Spleen (tissue), 11 donors: ENCODE results near the gene RAB1B. TPM values are rescaled to one million over a fixed set of nuclear protein-coding genes. Genes with fewer than 3 reads are reported as not detected.

ENCODE experiments used
- DNase-seq: peaks from one replicate; pipeline ENCODE4 v3.0.0-alpha.2; 2020
- H3K27ac ChIP-seq, 8 donors: fragments of 200-600 bp; sonication (generic) in 7 of 8; 1 replicate in 4 of 8; 2 replicates in 4 of 8; pipeline versions ENCODE4 v1.5.0 to v1.8.0; 2016 to 2021; ENCODE audit warnings: inconsistent platforms in 4 of 8, mild to moderate bottlenecking in 4 of 8, moderate library complexity in 1 of 8
- H3K27me3 ChIP-seq, 7 donors: fragments of 200-600 bp; sonication (generic) in 6 of 7; replicated peaks in 1 of 7; 1 replicate in 4 of 7; 2 replicates in 3 of 7; pipeline versions ENCODE4 v1.5.0 to v1.8.0; 2016 to 2021; ENCODE audit warnings: inconsistent platforms in 3 of 7, mild to moderate bottlenecking in 1 of 7
- H3K36me3 ChIP-seq, 6 donors: fragments of 200-600 bp; sonication (generic) in 5 of 6; 1 replicate in 4 of 6; 2 replicates in 2 of 6; pipeline versions ENCODE4 v1.5.0 to v1.8.0; 2016 to 2021; ENCODE audit warnings: inconsistent platforms in 2 of 6
- H3K4me1 ChIP-seq, 6 donors: fragments of 200-600 bp; sonication (generic) in 5 of 6; 1 replicate in 3 of 6; 2 replicates in 3 of 6; pipeline versions ENCODE4 v1.5.0 to v1.8.0; 2016 to 2021; ENCODE audit warnings: inconsistent platforms in 3 of 6
- H3K4me3 ChIP-seq, 8 donors: fragments of 200-600 bp; sonication (generic) in 7 of 8; 1 replicate in 4 of 8; 2 replicates in 4 of 8; pipeline versions ENCODE4 v1.5.0 to v1.8.0; 2016 to 2021; ENCODE audit warnings: inconsistent platforms in 4 of 8, mild to moderate bottlenecking in 4 of 8, moderate library complexity in 2 of 8
- H3K9me3 ChIP-seq, 8 donors: fragments of 200-600 bp; sonication (generic) in 7 of 8; 1 replicate in 4 of 8; 2 replicates in 4 of 8; pipeline versions ENCODE4 v1.5.0 to v1.8.0; 2016 to 2021; ENCODE audit warnings: inconsistent platforms in 4 of 8
- POLR2A ChIP-seq, 3 donors: fragments of 450-650 bp; IDR thresholded peaks; one replicate each; pipeline ENCODE4 v1.5.1; 2017; ENCODE audit warnings: antibody characterized with exemption in 3 of 3, mild to moderate bottlenecking in 1 of 3
- POLR2AphosphoS5 ChIP-seq, 3 donors: sonication (generic); formaldehyde crosslinking; IDR thresholded peaks; one replicate each; pipeline ENCODE4 v1.5.1; 2017; ENCODE audit warnings: antibody characterized with exemption in 3 of 3
- whole genome bisulfite sequencing, 5 donors: extraction: QIAGEN DNeasy Blood & Tissue Kit in 3 of 5; methylation state at CpG; one replicate each; pipeline versions ENCODE4 v1.1.5 to v1.1.7; 2013 to 2018; 5-methylcytosine and 5-hydroxymethylcytosine counted together
- intact Hi-C: fragments of 100-400 bp; cut with DNase I; formaldehyde crosslinking; loops from one replicate; pipeline ENCODE4 v1.15.0; 2023; ENCODE audit warnings: low total_unique reads
- polyA plus RNA-seq, 3 donors: library from polyadenylated mRNA; stranded (reverse); fragments of 200-250 nt; gene quantifications; one replicate each; pipeline ENCODE4 v1.2.1, GENCODE V29; 2013
- total RNA-seq, 7 donors: library from RNA; depleted of rRNA in 3 of 7; stranded (reverse); fragments of >200 nt in 3 of 7; fragmentation: NEBNext Ultra II Directional in 4 of 7; extraction: Animal tissue kit (Norgen Biotek cat#: 25700) in 4 of 7; gene quantifications; one replicate each; pipeline versions ENCODE4 v1.1.0 to v1.2.1, GENCODE V29; 2016 to 2021
- TF ChIP-seq, protein P1 (sequence below), 11 experiments: fragments of 200-600 bp in 7 of 11; fragments of 450-650 bp in 4 of 11; sonication (generic) in 4 of 11; IDR thresholded peaks in 8 of 11; conservative IDR thresholded peaks in 3 of 11; 1 replicate in 7 of 11; 2 replicates in 4 of 11; pipeline versions ENCODE4 v1.4.0 to v1.8.0; 2016 to 2021; ENCODE audit warnings: antibody characterized with exemption in 11 of 11, inconsistent platforms in 4 of 11, mild to moderate bottlenecking in 1 of 11
- donor health status: healthy with polysubstance abuse.
- donor health status: DM: no; HTN: no; CAD: no; lungs with moderate emphysema.
- donor health status: DM: no; HTN: no; CAD: no.
- donor health status: Bipolar disorder and iron deficiency.
- donor health status: healthy.
- donor health status: DM: no; HTN: no; CAD: no.
- donor health status: DM: yes; HTN: yes; CAD: no.

RAB1B gene
- total and polyA plus RNA-seq, 10 donors, result 66.8 to 150 (median 116) TPM

DNA sequence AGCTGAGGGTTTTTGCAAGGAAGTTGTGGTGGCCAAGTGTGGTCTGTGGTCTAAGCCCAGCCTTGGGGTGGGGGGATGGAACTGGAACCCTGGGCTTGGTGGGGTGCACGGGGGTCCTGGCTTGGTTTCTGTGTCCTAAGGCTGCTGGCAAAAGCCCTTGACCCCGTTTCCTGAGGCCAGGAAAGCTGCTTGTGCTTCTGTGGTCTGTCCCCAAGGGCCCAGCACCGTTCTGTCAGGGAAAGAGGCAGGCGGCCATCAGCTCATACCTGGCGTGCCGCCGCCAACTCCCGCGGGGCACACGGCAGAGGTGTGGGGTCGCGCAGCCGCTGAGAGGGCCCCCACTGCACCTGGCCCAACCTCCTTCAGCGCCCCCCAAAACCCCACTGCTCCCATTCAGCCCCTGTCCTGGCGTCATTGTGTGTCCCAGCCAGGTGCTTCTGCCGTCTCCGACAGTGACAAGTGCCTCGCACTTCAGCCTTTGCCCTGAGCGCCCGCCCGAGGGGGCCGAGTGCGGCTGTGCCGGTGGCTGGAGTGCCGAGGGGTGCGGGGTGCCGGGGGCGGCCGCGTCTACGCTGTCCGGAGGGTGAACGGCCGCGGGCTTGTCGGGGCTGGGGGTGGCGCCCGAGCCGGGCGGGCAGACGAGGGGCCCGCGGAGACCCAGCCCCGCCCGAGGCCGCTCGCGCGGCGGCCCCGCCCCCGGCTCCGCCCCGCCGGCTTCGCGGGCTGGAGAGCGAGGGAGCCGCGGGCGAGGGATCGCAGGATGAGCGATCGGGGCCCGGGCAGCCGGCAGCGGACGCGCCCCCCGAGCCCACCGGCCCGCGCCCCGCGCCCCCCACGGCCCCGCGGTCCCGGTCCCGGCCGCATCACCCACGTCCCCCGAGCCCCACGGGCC lies 9.3 kb downstream of the RAB1B start, which contains the start of gene CNIH2:
Gene CNIH2 (plus strand): TSS at position 705 of the 892 bp plus-strand sequence. CDS start 282 bp downstream, outside the sequence.
- H3K36me3 ChIP-seq, result peaks cover 0 to 45% (median 41%) of the 10 kb centered on the region in 6 donors
- 3 to 11% (median 5%) methylated on average over 13 to 84 of the region's 84 CpGs for WGBS, 5 donors
- peak; percentile 86 for DNase-seq
- intact Hi-C loops, result no loop called here
- no peaks in the 10 kb centered on the region for H3K9me3 ChIP-seq
- TF ChIP-seq POLR2AphosphoS5 (IDR thresholded peaks at IDR 0.05), result peak in 2 of 3 donors; percentile 60 to 75
- TF ChIP-seq POLR2A (IDR thresholded peaks at IDR 0.05), result no peak
- peaks cover 0 to 17% (median 0%) of the 10 kb centered on the region in 7 donors for H3K27me3 ChIP-seq
- peaks cover 10 to 63% (median 30%) of the 10 kb centered on the region in 6 donors for H3K4me1 ChIP-seq
- H3K4me3 ChIP-seq, result peak within 1 kb of the TSS in 7 of 8 donors; percentile 11 to 65 (median 33)
- peak within 1 kb of the TSS in 5 of 8 donors; percentile 18 to 69 (median 51) for H3K27ac ChIP-seq

DNA sequence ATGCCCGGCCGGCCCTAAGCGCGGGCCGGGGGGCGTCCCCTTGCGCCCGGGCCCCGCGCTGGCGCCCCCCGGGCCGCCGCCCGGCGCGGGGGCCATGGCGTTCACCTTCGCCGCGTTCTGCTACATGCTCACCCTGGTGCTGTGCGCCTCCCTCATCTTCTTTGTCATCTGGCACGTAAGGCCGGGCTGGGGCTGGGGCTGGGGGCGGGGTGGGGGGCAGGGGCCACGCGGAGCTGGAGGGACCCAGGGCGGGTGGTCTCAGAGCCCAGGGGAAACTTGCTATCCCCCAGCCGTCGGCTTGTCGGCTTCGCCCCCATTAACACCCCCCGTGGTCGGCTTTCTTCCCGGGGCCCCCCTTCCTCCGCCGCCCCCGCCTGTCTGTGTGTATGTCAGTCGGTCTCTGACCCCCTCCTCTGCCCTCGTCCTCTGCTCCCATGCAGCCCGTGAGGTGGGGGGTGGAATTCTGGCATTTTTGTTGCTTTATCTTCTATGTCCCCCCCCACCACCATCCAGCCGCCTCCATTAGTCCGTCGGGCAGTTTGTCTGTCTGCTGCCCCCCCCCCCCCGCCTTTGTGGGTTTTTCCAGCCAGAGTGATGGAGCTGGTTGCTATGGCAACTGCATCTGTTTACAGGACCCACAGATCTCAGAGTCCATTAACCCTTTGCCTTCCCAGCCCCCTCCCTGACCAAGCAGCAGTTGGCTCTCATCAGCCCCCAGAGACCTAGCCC lies 10.1 kb downstream of the RAB1B start:
- Histone ChIP-seq H3K9me3 (no peaks in the 10 kb centered on the region), H3K27me3 (peaks cover 0 to 17% (median 0%) of the 10 kb centered on the region in 7 donors), H3K36me3 (peaks cover 0 to 39% (median 33%) of the 10 kb centered on the region in 6 donors), H3K4me1 (peaks cover 10 to 63% (median 31%) of the 10 kb centered on the region in 6 donors), H3K27ac (peak overlapping the region in 1 of 8 donors; percentile 69), H3K4me3 (peak overlapping the region in 2 of 8 donors; percentile 34 to 65)
- intact Hi-C loops, result no loop called here
- WGBS, 5 donors, result 2 to 6% (median 3%) methylated on average over 30 to 45 of the region's 45 CpGs
- DNase-seq, result peak; percentile 77
- TF ChIP-seq, protein P1, sequence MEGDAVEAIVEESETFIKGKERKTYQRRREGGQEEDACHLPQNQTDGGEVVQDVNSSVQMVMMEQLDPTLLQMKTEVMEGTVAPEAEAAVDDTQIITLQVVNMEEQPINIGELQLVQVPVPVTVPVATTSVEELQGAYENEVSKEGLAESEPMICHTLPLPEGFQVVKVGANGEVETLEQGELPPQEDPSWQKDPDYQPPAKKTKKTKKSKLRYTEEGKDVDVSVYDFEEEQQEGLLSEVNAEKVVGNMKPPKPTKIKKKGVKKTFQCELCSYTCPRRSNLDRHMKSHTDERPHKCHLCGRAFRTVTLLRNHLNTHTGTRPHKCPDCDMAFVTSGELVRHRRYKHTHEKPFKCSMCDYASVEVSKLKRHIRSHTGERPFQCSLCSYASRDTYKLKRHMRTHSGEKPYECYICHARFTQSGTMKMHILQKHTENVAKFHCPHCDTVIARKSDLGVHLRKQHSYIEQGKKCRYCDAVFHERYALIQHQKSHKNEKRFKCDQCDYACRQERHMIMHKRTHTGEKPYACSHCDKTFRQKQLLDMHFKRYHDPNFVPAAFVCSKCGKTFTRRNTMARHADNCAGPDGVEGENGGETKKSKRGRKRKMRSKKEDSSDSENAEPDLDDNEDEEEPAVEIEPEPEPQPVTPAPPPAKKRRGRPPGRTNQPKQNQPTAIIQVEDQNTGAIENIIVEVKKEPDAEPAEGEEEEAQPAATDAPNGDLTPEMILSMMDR (IDR thresholded peaks at IDR 0.05 in 8 of 11, conservative IDR thresholded peaks at IDR 0.05 in 3 of 11), result no peak
- TF ChIP-seq POLR2AphosphoS5 (IDR thresholded peaks at IDR 0.05) (no peak), POLR2A (IDR thresholded peaks at IDR 0.05) (no peak)

DNA sequence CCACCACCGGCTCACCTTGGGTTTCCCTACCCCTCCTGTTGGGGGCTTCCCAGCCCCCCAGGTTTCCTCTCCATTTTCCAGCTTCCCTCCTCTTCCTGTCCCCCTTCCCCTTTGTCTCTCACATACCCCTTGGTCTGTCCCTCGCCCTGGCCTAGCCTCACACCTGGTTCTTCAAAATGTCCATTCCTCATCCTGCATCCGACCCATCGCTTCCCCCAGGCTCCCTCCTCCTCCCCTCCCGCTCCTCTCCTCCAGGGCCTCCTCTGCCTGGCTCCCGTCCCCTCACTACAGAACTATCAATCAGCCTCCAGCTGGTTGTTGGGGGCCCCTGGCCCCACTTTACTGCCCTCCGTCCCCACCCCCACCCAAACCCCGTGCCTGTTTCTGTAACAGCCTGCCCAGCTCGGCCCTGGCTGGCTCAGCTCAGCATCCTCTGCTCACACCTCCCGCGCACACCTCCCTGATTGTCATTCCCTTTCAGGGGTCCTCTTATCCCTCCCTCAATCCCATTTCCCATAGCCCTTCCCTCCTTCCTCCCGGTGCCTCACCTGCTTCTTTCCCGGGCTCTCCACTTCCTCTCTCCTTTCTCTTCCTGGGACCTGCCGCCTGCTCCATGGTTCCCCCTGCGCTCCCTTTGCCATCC lies 10.8 kb downstream of the RAB1B start:
- peak; percentile 58 for DNase-seq
- TF ChIP-seq POLR2A (IDR thresholded peaks at IDR 0.05), result no peak
- TF ChIP-seq, protein P1 (IDR thresholded peaks at IDR 0.05 in 8 of 11, conservative IDR thresholded peaks at IDR 0.05 in 3 of 11), result no peak
- TF ChIP-seq POLR2AphosphoS5 (IDR thresholded peaks at IDR 0.05), result no peak
- no peak overlapping the region for H3K4me3 ChIP-seq
- intact Hi-C loops, result no loop called here
- 68 to 81% (median 72%) methylated on average over 15 of the region's 15 CpGs for WGBS, 5 donors
- peaks cover 10 to 60% (median 31%) of the 10 kb centered on the region in 6 donors for H3K4me1 ChIP-seq
- no peak overlapping the region for H3K27ac ChIP-seq
- no peaks in the 10 kb centered on the region for H3K9me3 ChIP-seq
- peaks cover 0 to 17% (median 0%) of the 10 kb centered on the region in 7 donors for H3K27me3 ChIP-seq
- peaks cover 0 to 39% (median 26%) of the 10 kb centered on the region in 6 donors for H3K36me3 ChIP-seq

DNA sequence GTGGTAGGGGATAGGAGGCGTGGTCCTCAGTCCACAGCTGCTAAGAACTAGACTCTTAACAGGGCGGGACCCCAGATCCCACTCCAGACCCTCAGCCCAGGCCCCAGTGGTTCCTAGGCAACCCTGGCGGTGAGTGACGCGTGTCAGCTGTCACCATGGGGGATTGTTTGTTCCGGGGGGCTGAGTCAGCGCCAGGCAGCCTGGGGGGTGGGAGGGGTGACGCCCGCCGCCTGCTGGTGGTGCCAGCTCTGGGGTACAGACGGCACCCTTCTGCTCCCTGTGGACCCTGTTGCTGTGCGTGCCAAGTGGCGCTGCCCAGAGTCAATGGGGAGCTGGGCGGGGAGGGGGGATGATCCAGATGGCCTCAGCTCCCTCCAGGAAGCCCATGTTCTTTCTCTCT lies 12.0 kb downstream of the RAB1B start:
- Histone ChIP-seq H3K9me3 (no peaks in the 10 kb centered on the region), H3K36me3 (peaks cover 0 to 39% (median 19%) of the 10 kb centered on the region in 6 donors), H3K27ac (no peak overlapping the region), H3K4me1 (peaks cover 10 to 65% (median 31%) of the 10 kb centered on the region in 6 donors), H3K27me3 (peaks cover 0 to 17% (median 0%) of the 10 kb centered on the region in 7 donors), H3K4me3 (no peak overlapping the region)
- intact Hi-C loops, result loop anchor here (5.0 kb wide), 1 partner anchor 58 kb away; no protein-coding TSS in a partner anchor
- peak; percentile 77 for DNase-seq
- TF ChIP-seq POLR2A (IDR thresholded peaks at IDR 0.05) (no peak), POLR2AphosphoS5 (IDR thresholded peaks at IDR 0.05) (peak in 1 of 3 donors; percentile 38)
- 89 to 94% (median 92%) methylated on average over 9 to 14 of the region's 14 CpGs; no CpG with 5 or more reads in 1 of the 5 donors for WGBS, 5 donors
